Neuronal stem cell (in vitro differentiated cells): ENCODE results near the gene SCAI.
"Not testable (repeated sequence)": the region's sequence is repeated elsewhere in the genome, so short reads cannot be mapped to it uniquely, and the experiment has no call there.

Source experiments
- DNase-seq: peaks from one replicate; pipeline ENCODE4 v3.0.0-alpha.2; 2013; ENCODE audit warnings: low spot score
- H2AFZ ChIP-seq: one replicate; pipeline ENCODE4 v1.6.1; 2013; ENCODE audit warnings: mild to moderate bottlenecking, low read length, inconsistent platforms
- H2AK5ac ChIP-seq: 2 replicates; pipeline ENCODE4 v1.6.1; 2013; ENCODE audit warnings: low read depth, mild to moderate bottlenecking, inconsistent platforms, low read length, moderate library complexity, mixed read lengths
- H2BK120ac ChIP-seq: 2 replicates; pipeline ENCODE4 v1.6.1; 2013; ENCODE audit warnings: low read depth, mild to moderate bottlenecking, inconsistent platforms, low read length, moderate library complexity, mixed read lengths
- H2BK12ac ChIP-seq: one replicate; pipeline ENCODE4 v1.6.1; 2013; ENCODE audit warnings: low read length, inconsistent platforms
- H2BK15ac ChIP-seq: 2 replicates; pipeline ENCODE4 v1.6.1; 2013; ENCODE audit warnings: mild to moderate bottlenecking, low read length, inconsistent platforms, mixed read lengths
- H2BK5ac ChIP-seq: one replicate; pipeline ENCODE4 v1.6.1; 2013; ENCODE audit warnings: inconsistent platforms, mild to moderate bottlenecking, low read length, moderate library complexity
- H3K14ac ChIP-seq: one replicate; pipeline ENCODE4 v1.6.1; 2013; ENCODE audit warnings: low read length, inconsistent platforms
- H3K18ac ChIP-seq: 2 replicates; pipeline ENCODE4 v1.6.1; 2013; ENCODE audit warnings: low read length, inconsistent platforms
- H3K23ac ChIP-seq: 2 replicates; pipeline ENCODE4 v1.6.1; 2013; ENCODE audit warnings: low read depth, mild to moderate bottlenecking, mixed read lengths, low read length, inconsistent platforms; ENCODE audit not compliant: poor library complexity
- H3K27ac ChIP-seq: replicated peaks from 3 replicates; pipeline ENCODE4 v1.5.1; 2013; ENCODE audit warnings: low read length, inconsistent platforms
- H3K27me3 ChIP-seq, 3 experiments: 2 replicates each; pipeline ENCODE4 v1.6.1; 2013; ENCODE audit warnings: low read length in 3 of 3, mild to moderate bottlenecking in 2 of 3, inconsistent platforms in 1 of 3, low read depth in 1 of 3, mixed read lengths in 1 of 3, moderate library complexity in 1 of 3; ENCODE audit not compliant: control insufficient read depth in 3 of 3, insufficient read depth in 3 of 3
- H3K36me3 ChIP-seq, 2 donors: replicated peaks in 1 of 2; 2 replicates each; pipeline ENCODE4 v1.6.1; 2013; ENCODE audit warnings: low read length in 2 of 2; ENCODE audit not compliant: control insufficient read depth in 2 of 2, insufficient read depth in 2 of 2
- H3K4ac ChIP-seq: 2 replicates; pipeline ENCODE4 v1.6.1; 2013; ENCODE audit warnings: inconsistent platforms, mild to moderate bottlenecking, low read length, moderate library complexity
- H3K4me1 ChIP-seq, 2 donors: 1 replicate in 1 of 2; 2 replicates in 1 of 2; pipeline ENCODE4 v1.6.1; 2013; ENCODE audit warnings: low read length in 2 of 2, low read depth in 1 of 2; ENCODE audit not compliant: control insufficient read depth in 2 of 2, insufficient read depth in 1 of 2
- H3K4me2 ChIP-seq: one replicate; pipeline ENCODE4 v1.6.1; 2013; ENCODE audit warnings: mild to moderate bottlenecking, low read length, inconsistent platforms; ENCODE audit not compliant: insufficient read depth, poor library complexity, severe bottlenecking
- H3K4me3 ChIP-seq, 2 donors: 2 replicates each; pipeline ENCODE4 v1.5.1; 2013; ENCODE audit warnings: low read length in 2 of 2, mild to moderate bottlenecking in 2 of 2, inconsistent platforms in 1 of 2, moderate library complexity in 1 of 2
- H3K79me1 ChIP-seq: one replicate; pipeline ENCODE4 v1.6.1; 2013; ENCODE audit warnings: low read depth, mild to moderate bottlenecking, inconsistent platforms, low read length, moderate library complexity
- H3K9ac ChIP-seq: one replicate; pipeline ENCODE4 v1.6.1; 2013; ENCODE audit warnings: mild to moderate bottlenecking, low read depth, low read length, inconsistent platforms; ENCODE audit not compliant: poor library complexity
- H3K9me3 ChIP-seq, 2 donors: replicated peaks in 1 of 2; 2 replicates each; pipeline versions ENCODE3 to v1.6.1; 2013; ENCODE audit warnings: low read length in 2 of 2, mild to moderate bottlenecking in 2 of 2, inconsistent platforms in 1 of 2, low read depth in 1 of 2, mixed read lengths in 1 of 2, moderate library complexity in 1 of 2; ENCODE audit not compliant: control insufficient read depth in 2 of 2, insufficient read depth in 1 of 2
- H4K8ac ChIP-seq: one replicate; pipeline ENCODE4 v1.6.1; 2013; ENCODE audit warnings: low read depth, mild to moderate bottlenecking, inconsistent platforms, low read length, moderate library complexity
- H4K91ac ChIP-seq: one replicate; pipeline ENCODE4 v1.6.1; 2013; ENCODE audit warnings: low read length, low read depth, mild to moderate bottlenecking, inconsistent platforms; ENCODE audit not compliant: poor library complexity
- WGBS, 2 donors: extraction: QIAGEN DNeasy Blood & Tissue Kit; methylation state at CpG; one replicate each; pipeline ENCODE4 v1.1.7; 2013; ENCODE audit warnings: missing lambda C conversion rate in 2 of 2, mixed read lengths in 1 of 2; ENCODE audit not compliant: insufficient read length in 2 of 2, insufficient replicate concordance in 1 of 2; ENCODE audit errors: extremely low coverage in 2 of 2; 5-methylcytosine and 5-hydroxymethylcytosine counted together

The SCAI gene

DNA sequence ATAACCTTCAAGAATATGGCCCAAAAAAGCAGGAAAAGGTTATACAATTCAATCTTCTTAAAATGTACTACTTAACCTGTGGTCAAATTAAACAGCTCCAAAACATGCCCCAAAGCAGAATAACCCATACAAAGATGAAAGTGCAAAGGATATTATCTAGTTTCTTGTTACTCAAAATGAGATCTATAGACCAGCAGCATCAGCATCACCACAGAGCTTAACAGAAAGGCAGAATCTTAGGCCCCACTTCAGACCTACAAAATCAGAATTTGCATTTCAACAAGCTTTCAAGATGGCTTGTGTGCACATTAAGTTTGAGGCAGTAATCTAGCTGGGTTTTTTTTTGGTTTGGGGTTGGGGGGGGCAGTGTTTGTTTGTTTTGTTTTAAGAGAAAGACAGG is 54.0 kb downstream of the SCAI start:
- Histone ChIP-seq H3K27ac (no peak overlapping the region), H2AK5ac (no peak overlapping the region), H2BK5ac (no peak overlapping the region), H3K4ac (no peak overlapping the region), H3K9ac (no peak overlapping the region), H3K4me1 (no peaks in the 10 kb centered on the region), H3K27me3 (no peaks in the 10 kb centered on the region), H3K4me3 (no peak overlapping the region), H3K23ac (no peak overlapping the region), H3K18ac (no peak overlapping the region), H3K79me1 (peaks cover 4% of the 10 kb centered on the region), H2BK15ac (no peak overlapping the region), H2AFZ (no peak overlapping the region), H3K36me3 (no peaks in the 10 kb centered on the region), H2BK120ac (no peak overlapping the region), H4K91ac (no peak overlapping the region), H3K4me2 (no peak overlapping the region), H4K8ac (no peak overlapping the region), H3K14ac (no peak overlapping the region), H3K9me3 (no peaks in the 10 kb centered on the region), H2BK12ac (no peak overlapping the region)
- no peak for DNase-seq

DNA sequence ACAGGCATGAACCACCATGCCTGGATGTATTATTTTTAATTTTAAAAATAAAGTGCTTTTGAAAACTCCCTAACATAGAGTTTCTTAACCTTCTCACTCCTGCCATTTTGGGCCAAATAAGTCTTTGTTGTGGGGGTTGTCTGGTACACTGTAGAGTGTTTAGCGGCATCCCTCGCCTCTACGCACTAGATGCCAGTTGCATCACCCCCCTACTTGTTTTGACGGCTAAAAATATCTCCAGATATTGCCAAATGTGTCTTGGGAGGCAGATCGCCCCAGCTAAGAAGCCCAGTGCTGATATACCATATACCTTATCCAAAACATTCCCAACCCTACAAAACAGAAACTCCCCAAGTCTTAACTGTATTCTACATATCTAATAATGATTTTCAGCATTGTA is 54.6 kb downstream of the SCAI start:
- no peaks in the 10 kb centered on the region for H3K27me3 ChIP-seq
- no peak overlapping the region for H3K14ac ChIP-seq
- H2AFZ ChIP-seq, result no peak overlapping the region
- no peak overlapping the region for H2BK15ac ChIP-seq
- WGBS, 2 donors, result no CpG with 5 or more reads among the region's 5 CpGs
- no peaks in the 10 kb centered on the region for H3K4me1 ChIP-seq
- H2BK120ac ChIP-seq, result no peak overlapping the region
- H3K79me1 ChIP-seq, result peaks cover 5% of the 10 kb centered on the region
- no peak overlapping the region for H3K4ac ChIP-seq
- H3K23ac ChIP-seq, result no peak overlapping the region
- H3K27ac ChIP-seq, result no peak overlapping the region
- H3K9ac ChIP-seq, result no peak overlapping the region
- H2AK5ac ChIP-seq, result no peak overlapping the region
- H2BK5ac ChIP-seq, result no peak overlapping the region
- no peak overlapping the region for H3K18ac ChIP-seq
- H3K36me3 ChIP-seq, result no peaks in the 10 kb centered on the region
- H4K91ac ChIP-seq, result no peak overlapping the region
- no peak overlapping the region for H4K8ac ChIP-seq
- no peak overlapping the region for H3K4me2 ChIP-seq
- H2BK12ac ChIP-seq, result no peak overlapping the region
- no peak for DNase-seq
- H3K4me3 ChIP-seq, result no peak overlapping the region
- H3K9me3 ChIP-seq, result no peaks in the 10 kb centered on the region

DNA sequence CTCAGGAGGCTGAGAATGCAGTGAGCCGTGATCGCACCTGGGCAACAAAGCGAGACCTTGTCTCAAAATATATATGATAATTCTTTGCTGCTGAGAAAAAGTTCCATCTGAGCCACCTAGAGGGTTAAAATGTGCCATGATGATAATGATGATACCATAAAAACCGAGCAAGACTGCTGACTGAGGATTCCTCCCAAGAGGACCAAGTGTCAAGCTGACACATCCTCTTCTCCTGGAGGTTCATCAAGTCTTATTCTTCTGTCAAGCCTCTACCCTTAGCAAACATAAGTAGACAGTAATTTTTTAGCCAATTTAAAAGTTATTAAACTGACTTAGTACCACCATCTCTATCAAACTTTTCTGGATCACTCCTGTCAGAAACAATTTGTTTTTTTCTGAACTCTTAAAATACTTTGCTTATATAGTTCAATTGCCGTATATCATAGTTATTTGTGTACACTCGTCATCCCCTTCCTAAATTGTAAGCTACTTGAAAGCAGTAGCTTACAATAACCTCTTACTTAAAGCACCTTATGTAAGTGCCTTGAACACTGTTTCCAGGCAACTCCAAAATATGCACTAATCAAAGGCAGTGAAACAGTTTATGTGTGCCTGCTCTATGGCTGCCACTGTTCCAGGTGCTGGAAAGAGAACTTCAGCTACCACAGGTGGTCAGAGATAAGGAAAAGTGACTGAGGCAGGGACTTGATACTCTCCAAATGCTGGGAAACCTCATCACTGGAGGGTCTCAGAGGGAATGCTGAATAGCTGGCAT is 57.4 kb downstream of the SCAI start:
- Histone ChIP-seq H3K4me1 (no peaks in the 10 kb centered on the region), H3K36me3 (peaks cover 0 to 4% of the 10 kb centered on the region in 2 donors), H3K9me3 (peaks cover 2 to 17% of the 10 kb centered on the region in 2 donors), H3K18ac (no peak overlapping the region), H2BK15ac (no peak overlapping the region), H2AFZ (no peak overlapping the region), H3K27ac (no peak overlapping the region), H3K4ac (no peak overlapping the region), H2BK5ac (no peak overlapping the region), H4K8ac (no peak overlapping the region), H2AK5ac (no peak overlapping the region), H3K4me3 (no peak overlapping the region), H2BK12ac (no peak overlapping the region), H2BK120ac (no peak overlapping the region), H3K14ac (no peak overlapping the region), H3K27me3 (no peaks in the 10 kb centered on the region), H3K9ac (no peak overlapping the region), H3K79me1 (peaks cover 5% of the 10 kb centered on the region), H3K4me2 (no peak overlapping the region), H4K91ac (no peak overlapping the region), H3K23ac (no peak overlapping the region)
- no CpG with 5 or more reads among the region's 6 CpGs for WGBS, 2 donors
- DNase-seq, result no peak

DNA sequence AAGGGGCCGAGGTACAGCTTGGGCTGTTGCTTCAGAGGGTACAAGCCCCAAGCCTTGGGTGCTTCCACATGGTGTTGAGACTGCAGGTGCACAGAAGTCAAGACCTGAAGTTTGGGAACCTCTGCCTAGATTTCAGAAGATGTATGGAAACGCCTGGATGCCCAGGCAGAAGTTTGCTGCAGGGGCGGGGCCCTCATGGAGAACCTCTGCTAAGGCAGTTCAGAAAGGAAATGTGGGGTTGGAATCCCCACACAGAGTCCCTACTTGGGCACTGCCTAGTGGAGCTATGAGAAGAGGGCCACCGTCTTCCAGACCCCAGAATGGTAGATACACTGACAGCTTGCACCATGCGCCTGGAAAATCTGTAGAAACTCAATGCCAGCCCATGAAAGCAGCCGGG is 61.1 kb downstream of the SCAI start:
- H3K9me3 ChIP-seq, result peaks cover 2 to 17% of the 10 kb centered on the region in 2 donors
- not testable (repeated sequence) for H3K36me3 ChIP-seq, H3K4me3 ChIP-seq, H3K18ac ChIP-seq, H2BK5ac ChIP-seq, H2AFZ ChIP-seq, H3K79me1 ChIP-seq, H2BK12ac ChIP-seq, H2AK5ac ChIP-seq, H4K8ac ChIP-seq, DNase-seq, H3K4me1 ChIP-seq, H3K4ac ChIP-seq, H3K9ac ChIP-seq, H4K91ac ChIP-seq, H3K27me3 ChIP-seq, H3K23ac ChIP-seq, H2BK120ac ChIP-seq, H3K27ac ChIP-seq, H3K14ac ChIP-seq, H3K4me2 ChIP-seq, H2BK15ac ChIP-seq
- WGBS, 2 donors, result no CpG with 5 or more reads among the region's 6 CpGs
